Measurements from ENCODE around the gene SASS6.
"Not testable (repeated sequence)": the region's sequence is repeated elsewhere in the genome, so short reads cannot be mapped to it uniquely, and the experiment has no call there.

Gene SASS6

GRCh38 chr1:100107696-100108095 lies 25.0 kb downstream of the SASS6 start:
- DNase-seq, result no peak

DNA sequence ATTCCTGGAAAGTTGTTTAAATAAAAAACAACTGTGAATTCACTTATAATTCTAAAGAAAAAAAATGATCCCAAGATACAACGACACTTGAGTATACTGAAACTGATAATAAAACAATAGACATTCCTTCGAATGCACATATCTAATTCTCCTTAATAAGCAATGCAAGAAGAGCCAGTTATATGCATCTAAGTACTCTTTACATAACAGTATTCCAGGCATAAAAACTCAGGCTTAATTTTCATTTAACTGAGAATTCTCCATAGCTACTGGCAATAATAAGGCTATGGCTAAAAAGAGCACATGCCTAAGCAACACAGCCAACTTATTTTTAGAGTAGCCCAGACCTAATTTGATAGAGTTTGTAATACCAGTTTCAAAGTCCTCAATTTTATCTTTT lies 31.2 kb downstream of the SASS6 start:
- DNase-seq, result no peak

DNA sequence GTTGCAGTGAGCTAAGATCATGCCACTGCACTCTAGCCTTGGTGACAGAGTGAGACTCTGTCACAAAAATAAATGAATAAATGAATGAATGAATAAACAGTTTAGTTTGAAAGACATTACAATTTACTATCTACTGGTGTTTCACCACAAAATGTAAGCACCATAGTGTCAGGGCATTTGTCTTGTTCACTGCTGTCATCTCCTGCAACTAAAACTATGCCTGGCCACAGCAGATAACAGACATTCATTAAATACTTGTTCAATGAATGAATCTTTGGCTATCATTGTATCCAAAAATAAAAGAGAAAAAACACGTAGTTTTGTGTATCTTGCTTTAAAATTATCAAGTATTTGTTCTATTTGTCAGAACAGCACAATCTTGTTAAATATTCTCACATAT lies 32.5 kb downstream of the SASS6 start:
- no peak for DNase-seq

DNA sequence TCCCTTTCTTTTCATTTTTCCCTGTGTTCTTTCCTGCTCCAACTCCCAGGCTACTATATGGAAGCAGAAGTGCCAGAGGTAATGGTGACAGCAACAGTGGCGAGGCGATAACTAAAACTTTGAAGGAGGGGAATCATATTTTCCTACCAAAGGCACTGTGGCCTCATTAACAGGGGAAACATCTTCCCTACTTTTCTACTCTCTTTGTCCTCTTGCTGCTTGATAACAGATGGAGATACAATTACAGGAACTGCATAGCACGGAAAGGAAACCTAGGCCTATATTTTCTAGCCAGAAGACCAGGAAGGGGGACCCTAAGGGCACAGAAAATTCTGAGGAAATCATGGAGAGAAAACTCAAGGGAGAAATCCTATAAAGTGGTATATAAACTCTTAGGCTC lies 42.3 kb downstream of the SASS6 start:
- no peak for DNase-seq

GRCh38 chr1:100089082-100089481 lies 43.6 kb downstream of the SASS6 start:
- no peak for DNase-seq

DNA sequence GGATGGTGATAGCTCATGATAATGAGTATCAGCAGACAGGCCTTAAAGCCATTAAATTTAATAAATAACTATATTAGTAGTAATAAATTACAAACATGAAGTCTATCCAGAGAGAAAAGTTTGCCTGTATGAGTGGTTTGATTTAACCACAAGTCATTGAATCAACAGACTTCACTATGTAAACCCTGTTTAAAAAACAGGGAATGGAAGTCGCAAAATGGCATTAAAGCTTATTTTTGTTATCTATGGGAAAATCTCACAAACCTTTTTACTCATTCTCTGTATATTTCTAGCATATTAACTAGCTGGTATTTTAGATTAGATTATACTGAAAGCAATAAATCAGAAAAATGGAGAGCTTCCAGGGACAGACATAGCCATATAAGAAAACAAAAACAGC lies 45.3 kb downstream of the SASS6 start:
- DNase-seq, result no peak

- DNase-seq, result no peak
These were observed 52.4 kb downstream of the SASS6 start for GRCh38 chr1:100080331-100080730.

DNA sequence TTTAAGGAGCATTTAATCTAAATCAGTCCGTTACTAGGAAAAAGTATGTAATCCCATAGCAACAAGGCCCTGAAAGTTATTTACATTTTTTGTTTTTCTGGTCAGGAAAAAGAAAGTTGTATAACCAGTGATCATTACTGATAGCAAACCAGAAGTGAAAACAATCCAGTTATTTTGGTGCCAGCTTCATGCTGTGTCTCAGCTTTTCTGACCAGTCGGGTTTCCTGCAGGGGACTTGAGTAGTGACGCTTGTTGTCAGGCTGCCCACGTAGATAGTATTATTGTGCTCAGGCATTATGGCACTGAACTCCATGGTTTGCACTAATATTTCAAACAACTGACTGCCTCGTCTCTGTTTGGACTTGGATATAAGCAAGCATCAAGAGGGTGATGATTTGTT lies 55.2 kb downstream of the SASS6 start:
- DNase-seq, result no peak

DNA sequence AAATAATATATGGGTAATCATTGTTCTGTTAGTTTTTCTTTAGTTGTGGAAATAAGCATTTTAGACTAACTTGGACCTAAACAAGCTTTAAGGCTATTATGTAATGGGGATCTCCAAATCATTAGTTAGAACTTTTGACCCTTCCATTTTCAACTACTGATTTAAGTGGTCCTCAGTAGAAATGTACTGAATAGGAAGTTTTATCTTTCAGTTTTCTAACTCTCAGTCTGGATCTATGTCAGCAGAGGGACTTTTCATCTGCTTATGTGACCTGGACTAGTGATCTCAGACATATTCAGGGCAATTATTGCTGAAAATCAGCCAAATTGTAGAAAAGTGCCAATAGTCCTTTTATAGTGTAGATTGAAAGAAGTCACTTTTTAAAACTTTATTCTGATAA lies 56.0 kb downstream of the SASS6 start:
- no peak for DNase-seq

DNA sequence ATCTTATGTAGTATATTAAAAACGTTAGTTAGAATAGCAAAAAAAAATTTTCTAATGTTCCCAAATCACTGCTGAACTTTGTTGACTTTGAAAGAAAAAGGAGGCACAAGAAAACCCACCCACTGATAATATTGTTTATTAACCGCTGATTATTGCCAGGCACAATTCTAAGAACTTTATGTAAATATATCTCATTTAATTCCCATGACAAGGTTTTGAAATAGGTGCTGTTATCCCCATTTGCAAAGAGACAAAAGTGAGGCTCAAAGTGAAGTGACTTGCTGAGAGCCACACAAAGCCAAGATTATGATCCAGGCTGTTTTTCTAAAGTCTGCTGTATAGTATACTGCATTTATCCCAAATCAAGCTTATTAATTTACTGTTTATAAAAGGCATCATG lies 56.4 kb downstream of the SASS6 start:
- no peak for DNase-seq

DNA sequence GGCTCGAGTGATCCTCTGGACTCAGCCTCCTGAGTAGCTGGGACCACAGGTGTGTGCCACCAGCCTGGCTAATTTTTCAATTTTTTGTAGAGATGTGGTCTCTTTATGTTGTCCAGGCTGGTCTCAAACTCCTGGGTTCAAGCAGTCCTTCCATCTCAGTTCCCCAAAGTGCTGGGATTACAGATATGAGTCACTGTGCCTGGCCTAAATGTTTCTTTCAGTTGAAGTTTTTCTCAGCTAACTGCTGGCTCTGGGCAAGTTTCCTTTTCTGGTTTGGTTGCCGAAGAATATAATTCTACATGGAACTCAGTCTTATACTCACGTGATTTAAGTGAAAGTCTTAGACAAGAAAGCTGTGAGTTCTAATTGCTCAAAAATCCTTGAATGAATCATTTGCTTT lies 57.0 kb downstream of the SASS6 start:
- no peak for DNase-seq

GRCh38 chr1:100074604-100075395 lies 57.9 kb downstream of the SASS6 start:
- DNase-seq, result no peak

DNA sequence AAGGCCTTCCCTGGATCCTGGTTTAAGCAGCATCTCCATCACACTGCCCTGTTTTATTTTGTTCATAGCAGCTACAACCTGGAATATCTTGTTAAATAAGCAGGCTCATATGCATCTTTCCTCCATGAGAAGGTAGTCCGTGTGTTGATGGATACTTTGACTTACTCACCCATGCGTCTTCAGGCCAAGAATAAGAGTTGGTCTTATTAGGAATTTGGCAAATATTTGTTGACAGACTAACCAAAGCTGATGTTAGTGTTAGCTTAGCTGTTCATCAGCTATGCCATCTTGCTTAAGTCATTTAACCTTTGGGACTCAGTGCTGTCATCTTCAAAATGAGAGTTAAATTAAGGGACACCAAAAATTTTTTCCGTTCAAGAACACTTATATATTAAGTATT lies 59.2 kb downstream of the SASS6 start:
- DNase-seq, result no peak

DNA sequence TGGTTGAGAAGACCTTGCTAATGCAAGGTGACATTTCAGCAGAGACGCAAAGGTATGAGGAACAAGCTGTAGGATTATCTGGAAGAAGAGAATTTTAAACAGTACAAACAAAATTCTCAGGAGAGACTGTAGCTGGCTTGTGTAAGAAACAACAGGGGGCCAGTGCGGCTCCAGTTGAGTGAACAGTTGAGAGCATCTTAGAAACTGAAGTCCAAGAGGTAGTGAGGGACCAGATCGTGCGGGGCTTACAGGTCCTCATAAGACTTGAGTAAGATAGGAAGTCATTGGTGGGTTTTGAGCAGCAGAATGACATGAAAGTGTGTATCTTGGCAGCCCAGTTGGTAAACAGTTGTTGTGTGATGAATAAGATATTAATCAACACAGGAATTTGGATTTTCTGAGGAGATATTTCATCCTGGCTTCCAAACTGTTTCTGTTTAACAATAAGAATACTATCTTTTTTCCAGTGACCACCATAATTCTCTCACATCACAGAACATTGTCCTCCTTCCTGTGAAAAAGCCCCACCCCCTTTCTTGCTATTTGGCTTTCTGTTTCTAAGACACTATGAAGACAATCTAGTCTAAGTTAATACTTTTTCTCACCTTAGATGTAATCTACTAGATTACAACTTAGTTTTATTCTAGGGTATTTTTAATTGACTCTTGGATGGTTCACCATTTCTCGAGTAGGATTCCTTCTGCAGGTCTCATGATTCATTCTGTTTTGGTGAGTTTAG lies 62.4 kb downstream of the SASS6 start:
- DNase-seq, result no peak

DNA sequence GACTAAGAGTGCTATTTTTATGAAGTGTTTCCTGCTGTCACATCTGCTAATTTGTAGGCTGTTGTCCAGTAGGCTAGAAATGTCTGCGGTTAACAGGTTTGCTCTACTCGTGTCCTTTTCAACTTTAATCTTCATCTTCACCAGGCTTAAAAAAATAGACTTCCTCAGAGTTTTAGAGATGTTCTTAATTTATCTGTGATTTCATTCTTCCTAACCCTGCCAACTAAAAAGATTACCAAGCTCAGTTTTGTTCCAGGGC lies 66.8 kb downstream of the SASS6 start:
- no peak for DNase-seq

- DNase-seq, result no peak
These were observed 67.4 kb downstream of the SASS6 start for GRCh38 chr1:100065183-100065968.

- DNase-seq, result no peak
These were observed 71.0 kb downstream of the SASS6 start for GRCh38 chr1:100061681-100062080.

- DNase-seq, result no peak
These were observed 79.0 kb downstream of the SASS6 start for GRCh38 chr1:100053727-100054126.

GRCh38 chr1:100053119-100053518 lies 79.6 kb downstream of the SASS6 start:
- no peak for DNase-seq

DNA sequence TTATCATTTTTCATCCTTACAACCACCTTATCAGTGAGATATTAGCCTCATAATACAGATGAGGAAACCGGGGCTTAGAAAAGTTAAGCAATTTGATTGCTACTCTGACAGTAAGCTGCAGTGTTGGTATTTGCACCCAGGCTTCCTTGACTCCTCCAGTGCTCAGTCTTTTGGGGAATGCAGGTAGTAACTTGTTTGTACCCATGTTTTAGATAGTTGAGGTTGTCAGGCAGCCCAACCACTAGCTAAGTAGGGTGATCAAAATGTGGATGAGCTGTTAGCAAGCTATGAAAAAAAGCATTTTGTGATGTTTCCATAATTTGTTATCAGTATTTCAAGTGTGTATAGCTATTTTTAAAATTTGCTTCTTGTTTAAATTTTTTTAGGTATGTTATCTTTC lies 80.8 kb downstream of the SASS6 start:
- DNase-seq, result no peak

- DNase-seq, result no peak
These were observed 81.3 kb downstream of the SASS6 start for GRCh38 chr1:100051401-100051800.

GRCh38 chr1:100050139-100050538 lies 82.6 kb downstream of the SASS6 start:
- DNase-seq, result no peak

GRCh38 chr1:100047235-100047708 lies 85.5 kb downstream of the SASS6 start:
- DNase-seq, result not testable (repeated sequence)

DNA sequence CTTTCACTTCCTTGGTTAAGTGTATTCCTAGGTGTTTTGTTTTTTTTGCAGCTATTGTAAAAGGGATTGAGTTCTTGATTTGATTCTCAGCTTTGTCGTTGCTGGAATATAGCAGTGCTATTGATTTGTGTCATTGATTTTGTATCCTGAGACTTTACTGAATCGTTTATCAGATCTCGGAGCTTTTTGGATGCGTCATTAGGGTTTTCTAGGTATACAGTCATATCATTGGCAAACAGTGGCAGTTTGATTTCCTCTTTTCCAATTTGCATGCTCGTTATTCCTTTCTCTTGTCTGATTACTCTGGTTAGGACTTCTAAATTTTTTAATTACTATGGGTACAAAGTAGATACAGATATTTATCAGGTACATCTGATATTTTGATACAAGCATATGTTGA lies 87.5 kb downstream of the SASS6 start:
- DNase-seq, result no peak

All from COR-L47 (cell line).